Measurements from ENCODE around the gene P2RY2.

DNA sequence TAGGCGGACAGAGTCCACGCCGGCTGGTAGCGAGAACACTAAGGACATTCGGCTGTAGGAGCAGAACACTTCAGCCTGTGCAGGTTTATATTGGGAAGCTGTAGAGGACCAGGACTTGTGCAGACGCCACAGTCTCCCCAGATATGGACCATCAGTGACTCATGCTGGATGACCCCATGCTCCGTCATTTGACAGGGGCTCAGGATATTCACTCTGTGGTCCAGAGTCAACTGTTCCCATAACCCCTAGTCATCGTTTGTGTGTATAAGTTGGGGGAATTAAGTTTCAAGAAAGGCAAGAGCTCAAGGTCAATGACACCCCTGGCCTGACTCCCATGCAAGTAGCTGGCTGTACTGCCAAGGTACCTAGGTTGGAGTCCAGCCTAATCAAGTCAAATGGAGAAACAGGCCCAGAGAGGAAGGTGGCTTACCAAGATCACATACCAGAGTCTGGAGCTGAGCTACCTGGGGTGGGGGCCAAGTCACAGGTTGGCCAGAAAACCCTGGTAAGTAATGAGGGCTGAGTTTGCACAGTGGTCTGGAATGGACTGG is 17.2 kb downstream of the P2RY2 start:
- TF ChIP-seq JUNB (CRISPR knock-in tag; conservative IDR thresholded peaks at IDR 0.05), result no peak
- TF ChIP-seq, protein P1, sequence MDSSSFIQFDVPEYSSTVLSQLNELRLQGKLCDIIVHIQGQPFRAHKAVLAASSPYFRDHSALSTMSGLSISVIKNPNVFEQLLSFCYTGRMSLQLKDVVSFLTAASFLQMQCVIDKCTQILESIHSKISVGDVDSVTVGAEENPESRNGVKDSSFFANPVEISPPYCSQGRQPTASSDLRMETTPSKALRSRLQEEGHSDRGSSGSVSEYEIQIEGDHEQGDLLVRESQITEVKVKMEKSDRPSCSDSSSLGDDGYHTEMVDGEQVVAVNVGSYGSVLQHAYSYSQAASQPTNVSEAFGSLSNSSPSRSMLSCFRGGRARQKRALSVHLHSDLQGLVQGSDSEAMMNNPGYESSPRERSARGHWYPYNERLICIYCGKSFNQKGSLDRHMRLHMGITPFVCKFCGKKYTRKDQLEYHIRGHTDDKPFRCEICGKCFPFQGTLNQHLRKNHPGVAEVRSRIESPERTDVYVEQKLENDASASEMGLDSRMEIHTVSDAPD (CRISPR knock-in tag; IDR thresholded peaks at IDR 0.05), result no peak

Data from K562 (cell line).